IPS DF 19.7 (cell line): ENCODE measurements around the gene DPH6.

ENCODE experiments used
- DNase-seq: peaks from one replicate; pipeline ENCODE4 v3.0.0-alpha.2; 2013; ENCODE audit warnings: low read depth, low spot score

DPH6 gene

DNA sequence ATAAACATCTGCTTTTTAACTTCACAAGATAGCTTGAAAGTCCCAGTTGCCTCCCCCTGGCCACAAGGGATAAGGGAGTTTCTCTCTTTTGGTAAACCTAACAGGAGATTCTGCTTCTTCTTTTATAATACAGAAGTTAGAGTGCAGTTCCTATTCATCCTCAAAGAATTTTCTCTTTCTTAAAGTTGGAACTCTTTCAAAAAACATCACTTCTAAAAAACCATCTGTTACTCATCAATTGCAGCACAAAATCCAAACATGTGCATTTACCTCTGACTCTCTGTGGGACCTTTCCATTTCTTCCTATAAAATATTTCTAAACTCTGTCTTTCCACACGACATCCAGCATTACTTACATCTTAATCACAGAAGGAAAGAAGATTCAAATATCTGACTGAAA is 5.1 kb downstream of the DPH6 start:
- no peak for DNase-seq

DNA sequence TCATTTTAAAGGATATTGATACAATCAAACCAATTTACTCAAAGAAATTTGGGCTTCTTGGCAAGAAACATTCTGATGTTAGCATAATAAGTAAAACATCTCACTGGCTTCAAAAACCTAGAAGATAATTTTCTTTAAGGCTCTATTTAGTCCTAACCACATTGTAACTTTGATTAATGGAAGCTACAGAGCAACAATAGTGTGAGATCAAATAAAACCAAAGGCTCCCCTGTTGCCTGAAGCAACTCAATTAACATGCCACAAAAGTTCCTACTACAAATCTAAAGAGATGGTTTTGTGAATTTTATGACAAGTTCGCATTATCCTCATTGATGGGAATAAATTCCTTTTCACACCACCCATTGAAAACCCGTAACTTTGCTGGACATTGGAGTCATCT is 5.9 kb downstream of the DPH6 start:
- DNase-seq, result no peak

DNA sequence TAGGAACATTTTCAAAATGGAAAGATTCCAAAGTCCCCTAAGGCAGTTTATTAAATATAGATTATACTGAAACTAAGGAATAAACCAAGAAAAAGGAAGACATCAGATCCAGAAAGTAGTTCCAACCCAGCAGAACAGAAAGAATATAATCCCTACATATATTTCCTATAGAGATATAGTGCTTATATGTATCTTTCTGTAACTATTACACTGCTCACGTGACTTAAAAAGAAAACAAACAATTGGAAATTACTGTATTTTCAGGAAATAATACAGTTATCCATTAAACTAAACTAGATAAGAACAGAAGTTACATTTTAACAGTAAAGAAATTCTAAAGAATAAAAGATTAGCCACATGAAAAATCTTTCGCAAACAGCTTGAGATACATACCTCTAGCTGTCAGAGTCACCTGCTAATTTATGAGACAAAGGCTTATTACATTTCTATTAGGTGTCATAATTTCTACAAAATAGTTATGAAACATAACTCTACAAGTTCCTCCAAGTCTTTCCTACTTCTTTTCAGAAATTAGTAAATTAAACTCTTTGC is 10.5 kb downstream of the DPH6 start:
- no peak for DNase-seq

- no peak for DNase-seq
Measured at GRCh38 chr15:35533130-35534110, 12.5 kb downstream of the DPH6 start.

DNA sequence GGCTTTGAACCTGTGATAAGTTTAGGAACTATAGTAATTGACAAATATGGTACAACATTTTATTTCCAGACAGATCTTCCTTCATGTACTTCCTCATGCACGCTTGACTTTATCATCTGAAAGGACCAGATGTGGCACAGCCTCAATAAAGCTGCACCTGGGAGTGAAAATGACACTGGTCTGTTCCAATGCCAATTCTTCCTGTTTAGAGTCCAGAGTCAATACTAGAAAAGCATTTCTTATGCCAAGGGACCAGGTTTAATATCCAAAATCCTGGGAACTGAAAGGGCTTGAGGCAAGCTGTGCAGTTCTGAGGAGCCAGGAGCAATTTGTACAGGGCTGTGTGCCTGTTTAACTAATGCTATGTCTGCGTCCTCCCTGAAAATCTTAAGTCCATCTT is 15.3 kb downstream of the DPH6 start:
- no peak for DNase-seq

GRCh38 chr15:35529784-35530183 is 16.2 kb downstream of the DPH6 start:
- DNase-seq, result no peak

DNA sequence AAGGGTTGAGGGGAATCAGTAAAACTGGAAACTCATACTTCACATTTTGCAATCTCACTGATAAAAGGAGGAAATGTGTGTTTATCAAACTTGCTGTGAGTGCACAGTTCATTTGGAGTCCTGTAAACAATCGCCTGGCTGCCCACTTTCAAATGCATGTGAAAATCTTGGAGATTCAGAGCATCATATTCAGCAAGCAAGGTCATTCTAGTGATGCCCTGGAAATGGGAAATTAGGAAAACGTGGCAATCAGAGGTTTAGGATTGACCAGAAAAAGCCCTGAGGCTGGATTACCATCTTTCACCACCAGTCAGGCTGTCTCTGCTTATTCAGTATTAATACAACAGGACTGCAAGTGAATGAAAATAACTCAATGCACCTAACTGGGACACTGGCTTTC is 23.9 kb downstream of the DPH6 start:
- DNase-seq, result no peak

DNA sequence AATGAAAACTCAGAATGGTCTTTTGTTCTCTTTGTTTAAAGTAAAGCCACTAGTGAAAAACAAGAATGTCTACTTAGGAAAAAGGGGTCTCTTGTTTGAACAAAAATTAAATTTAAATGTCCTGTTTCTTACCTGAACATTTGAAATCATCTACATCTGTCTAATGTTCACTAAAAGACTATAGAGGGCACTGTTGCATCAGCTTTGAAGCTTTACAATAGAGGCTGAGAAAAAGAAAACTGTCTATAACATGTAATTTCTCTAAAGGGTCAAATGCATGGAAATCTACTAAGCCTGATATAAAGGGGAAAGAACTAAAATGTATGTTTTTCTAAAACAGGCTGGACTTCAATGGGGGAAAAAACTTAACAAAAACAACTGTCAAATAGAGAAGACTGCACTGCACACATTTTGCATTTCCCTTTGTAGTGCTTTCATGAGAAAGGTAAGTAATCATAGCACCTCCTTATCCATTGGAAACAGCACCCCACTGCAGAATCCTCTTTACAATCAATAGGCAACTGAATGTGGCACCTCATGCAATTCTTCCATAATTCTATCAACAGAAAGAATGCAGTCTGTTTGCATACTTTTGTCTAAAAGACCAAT is 26.3 kb downstream of the DPH6 start:
- no peak for DNase-seq

DNA sequence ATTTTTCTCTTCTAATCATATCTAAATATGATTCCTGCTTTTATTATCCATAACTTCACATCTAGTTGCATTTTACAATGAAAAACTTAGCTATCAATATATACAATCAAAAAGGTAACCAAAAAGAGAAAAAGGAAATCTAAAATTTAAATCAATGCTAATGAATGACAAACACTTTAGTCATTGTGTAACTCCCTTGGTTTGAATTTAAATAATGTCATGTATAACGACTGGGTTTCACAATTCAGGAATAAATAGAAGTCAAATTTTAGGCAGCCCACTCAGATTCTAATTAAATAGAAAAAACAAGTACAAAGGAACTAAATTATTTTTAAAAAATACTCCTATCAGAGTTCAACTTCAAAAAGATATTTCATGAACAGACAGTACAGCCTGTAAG is 26.9 kb downstream of the DPH6 start:
- no peak for DNase-seq

DNA sequence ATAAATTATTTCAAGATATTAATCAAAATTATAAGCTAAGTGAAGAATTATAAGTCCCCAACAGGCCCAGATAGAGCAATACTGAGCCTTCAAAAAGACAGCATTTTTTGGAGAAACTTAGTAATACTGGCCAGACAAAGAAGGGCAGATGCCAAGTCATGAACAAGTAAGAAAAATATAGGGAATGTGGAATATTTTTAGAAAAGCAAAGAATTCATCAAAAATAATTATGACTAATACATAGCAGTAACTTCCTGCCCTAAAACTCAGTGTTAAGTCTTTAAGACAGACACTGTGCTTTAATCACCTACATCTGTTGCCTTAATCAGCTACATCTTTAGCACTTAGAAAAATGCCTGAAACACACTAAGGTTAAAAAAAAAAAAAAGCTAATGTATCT is 31.2 kb downstream of the DPH6 start:
- DNase-seq, result no peak

DNA sequence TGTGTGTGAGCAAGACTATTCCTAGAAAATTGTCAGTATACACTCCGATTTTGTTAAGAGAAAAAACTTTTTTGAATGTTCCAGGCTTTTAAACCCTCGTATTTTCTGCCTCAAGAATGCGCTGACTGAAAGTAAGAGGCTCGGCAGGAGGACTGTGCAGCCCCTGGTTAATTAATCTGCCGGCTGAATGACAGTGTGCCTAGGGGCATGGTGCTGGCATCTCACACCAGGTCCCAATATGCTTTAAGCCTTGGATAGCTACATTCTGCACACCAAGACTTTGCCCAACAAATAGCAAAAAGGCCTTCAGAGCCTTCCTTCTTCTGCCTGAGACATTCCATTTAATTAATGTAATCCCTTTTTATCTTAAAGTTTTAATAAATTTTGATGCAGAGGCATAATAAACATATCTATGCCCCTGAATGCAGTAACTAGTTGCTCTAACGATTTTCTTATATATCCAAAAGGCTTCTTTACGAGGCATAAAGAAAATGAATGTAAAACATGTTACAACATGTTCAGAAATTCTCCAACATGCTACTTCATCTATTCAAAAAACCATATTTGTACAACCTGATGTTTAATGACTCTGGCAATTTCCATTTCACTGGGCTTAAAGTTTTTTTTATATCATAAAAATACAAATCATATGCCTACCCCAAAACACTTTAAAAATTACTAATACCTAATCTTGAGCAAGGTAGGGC is 37.9 kb downstream of the DPH6 start:
- no peak for DNase-seq

GRCh38 chr15:35506272-35506870 is 39.6 kb downstream of the DPH6 start:
- no peak for DNase-seq

DNA sequence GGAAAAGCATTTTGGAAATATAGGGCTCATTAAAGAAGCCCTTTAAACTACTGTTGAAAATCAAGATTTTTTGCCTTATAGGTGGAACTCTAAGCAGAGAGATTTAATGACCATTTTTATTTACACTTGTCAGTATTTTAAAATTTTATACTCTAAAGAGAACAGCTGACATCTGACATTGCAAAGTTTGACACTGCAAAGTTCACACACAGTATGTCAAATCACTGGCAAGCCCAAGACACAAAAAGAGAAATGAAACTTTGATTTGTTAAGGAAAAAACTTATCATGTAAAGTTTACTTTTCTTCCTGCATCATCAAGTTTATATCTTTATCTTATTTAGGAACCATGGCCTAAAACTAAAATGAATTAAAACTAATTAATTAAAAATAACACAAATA is 40.2 kb downstream of the DPH6 start:
- no peak for DNase-seq

- no peak for DNase-seq
Measured at GRCh38 chr15:35505141-35505540, 40.8 kb downstream of the DPH6 start.

DNA sequence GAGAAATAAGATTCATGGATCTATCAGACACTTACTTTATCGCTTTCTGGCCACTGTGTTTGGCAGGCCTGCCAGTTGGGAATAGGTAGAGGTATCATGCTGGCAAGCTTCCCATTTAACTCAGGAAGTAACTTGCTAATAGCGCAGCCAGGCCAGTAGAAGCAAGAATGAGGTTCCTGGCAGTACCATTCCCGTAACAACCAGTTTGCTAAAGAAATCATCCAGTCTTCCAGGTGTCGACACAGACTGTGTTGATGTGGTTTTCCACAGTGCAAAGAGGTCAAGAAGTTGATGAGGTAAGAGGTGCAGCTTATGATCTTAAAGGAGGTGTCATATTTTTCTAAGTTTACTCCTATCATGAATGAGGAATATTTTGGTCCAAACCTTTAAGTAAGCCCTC is 46.2 kb downstream of the DPH6 start:
- DNase-seq, result no peak

DNA sequence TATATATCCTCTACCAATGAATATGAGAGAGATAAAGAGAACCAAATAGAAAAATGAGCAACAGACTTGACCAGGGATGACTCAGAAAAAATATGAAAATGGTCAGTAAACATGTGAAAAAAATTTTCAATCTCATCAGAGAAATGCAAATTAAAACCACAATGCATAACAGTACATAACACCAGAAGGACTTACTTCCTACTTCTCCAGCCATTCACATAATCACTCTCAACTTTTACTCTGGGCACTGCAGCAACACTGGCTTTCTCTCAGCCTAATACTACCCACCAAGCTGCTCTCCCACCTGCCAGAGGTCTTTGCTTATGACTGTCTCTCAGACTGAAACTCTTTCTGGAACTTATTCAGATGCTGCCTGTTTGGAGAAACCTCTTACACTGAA is 49.4 kb downstream of the DPH6 start:
- DNase-seq, result no peak

- no peak for DNase-seq
Measured at GRCh38 chr15:35495080-35495479, 50.9 kb downstream of the DPH6 start.

- no peak for DNase-seq
Measured at GRCh38 chr15:35491999-35492398, 54.0 kb downstream of the DPH6 start.

GRCh38 chr15:35491173-35491572 is 54.8 kb downstream of the DPH6 start:
- DNase-seq, result no peak

- DNase-seq, result no peak
Measured at GRCh38 chr15:35490511-35490910, 55.5 kb downstream of the DPH6 start.

- no peak for DNase-seq
Measured at GRCh38 chr15:35487417-35487816, 58.5 kb downstream of the DPH6 start.

DNA sequence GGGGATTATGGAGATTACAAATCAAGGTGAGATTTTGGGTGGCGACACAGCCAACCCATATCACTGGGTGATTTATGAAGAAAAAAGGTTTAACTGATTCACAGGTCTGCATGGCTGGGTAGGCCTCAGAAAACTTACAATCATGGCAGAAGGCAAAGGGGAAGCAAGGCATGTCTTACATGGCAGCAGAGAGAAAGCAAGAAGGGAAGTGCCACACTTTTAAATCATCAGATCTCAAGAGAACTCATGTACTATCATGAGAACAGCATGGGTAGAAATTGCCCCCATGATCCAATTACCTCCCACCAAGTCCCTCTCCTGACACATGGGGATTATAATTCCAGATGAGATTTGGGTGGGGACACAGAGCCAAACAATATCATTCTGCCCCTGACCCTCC is 59.7 kb downstream of the DPH6 start:
- no peak for DNase-seq
